HG02943 (cell line): ENCODE measurements around the gene BAHCC1.

Experiments
- ATAC-seq: cut with Tn5 transposase; IDR thresholded peaks from one replicate; pipeline ENCODE4 v1.9.1; 2021; ENCODE audit warnings: mild to moderate bottlenecking, low read depth, moderate library complexity; ENCODE audit not compliant: unreplicated experiment

Gene BAHCC1

GRCh38 chr17:81437191-81437651 is 42.0 kb downstream of the BAHCC1 start:
- no peak for ATAC-seq

DNA sequence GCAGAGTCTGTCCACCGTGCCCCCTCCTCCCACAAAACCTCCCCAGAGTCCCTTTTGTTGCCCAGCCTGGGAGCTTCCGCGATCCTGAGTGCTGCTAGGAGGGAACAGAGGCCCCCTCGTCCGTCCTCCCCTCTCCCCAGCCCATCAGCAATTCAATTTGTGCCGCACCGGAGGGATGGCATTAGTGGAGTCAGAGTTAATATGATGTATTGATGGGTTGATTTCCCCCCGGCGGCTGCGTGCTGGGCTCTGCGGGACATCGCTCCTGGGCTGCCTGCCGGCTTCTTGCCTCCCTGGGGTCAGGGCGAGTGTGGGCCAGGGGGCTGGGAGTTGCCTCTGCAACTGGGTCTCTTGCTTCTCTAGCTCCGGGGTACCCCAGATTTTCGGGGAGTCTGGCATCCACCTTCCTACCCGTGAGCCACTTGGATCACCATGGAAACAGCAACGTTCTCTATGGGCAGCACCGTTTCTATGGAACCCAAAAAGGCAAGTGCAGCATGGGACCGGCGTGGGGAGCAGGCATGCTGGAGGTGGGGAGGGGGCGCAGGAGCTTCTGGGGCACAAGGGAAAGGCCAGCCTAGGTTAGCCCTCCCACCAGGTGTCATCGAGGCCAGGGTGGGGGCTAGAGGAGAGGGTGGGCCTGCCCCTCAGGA is 42.9 kb downstream of the BAHCC1 start:
- ATAC-seq, result no peak

DNA sequence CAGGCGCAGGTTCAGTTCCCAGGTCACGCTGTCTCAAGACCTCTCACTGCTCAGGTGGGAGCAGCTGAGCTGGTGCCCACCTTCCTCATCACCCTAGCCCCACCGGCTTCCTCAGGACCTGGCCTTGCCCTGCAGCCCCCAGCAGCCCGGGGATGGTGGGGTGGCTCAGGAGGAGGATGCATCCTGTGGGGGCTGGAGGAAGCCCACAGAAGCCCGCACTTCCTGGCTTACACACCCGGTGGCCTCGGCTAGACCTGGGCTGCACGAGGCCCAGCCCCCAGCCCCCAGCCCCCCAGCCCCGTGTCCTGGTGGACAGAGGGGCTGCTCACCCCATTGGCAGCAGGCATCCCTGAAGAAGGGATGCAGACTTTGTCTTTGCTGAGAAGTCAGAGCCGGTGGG is 43.4 kb downstream of the BAHCC1 start:
- ATAC-seq, result no peak

- ATAC-seq, result no peak
These were observed 44.8 kb downstream of the BAHCC1 start for GRCh38 chr17:81440051-81440471.

- ATAC-seq, result no peak
These were observed 45.4 kb downstream of the BAHCC1 start for GRCh38 chr17:81440511-81441244.

DNA sequence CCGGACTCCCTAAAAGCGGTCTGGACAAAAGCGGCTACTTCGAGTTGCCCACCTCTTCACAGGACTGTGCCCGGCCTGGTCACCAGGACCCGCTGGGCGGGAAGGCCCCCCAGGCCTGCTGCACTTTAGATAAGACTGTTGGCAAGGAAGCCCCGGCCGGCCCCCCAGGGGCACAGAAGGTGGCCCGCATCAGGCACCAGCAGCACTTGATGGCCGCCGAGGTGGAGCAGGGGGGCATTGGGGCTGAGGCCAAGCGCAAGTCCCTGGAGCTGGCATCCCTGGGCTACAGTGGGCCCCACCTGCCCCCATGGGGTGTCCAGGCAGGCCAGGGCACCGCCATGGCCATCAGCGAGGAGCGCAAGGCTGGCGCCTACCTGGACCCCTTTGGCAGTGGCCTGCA is 47.5 kb downstream of the BAHCC1 start:
- no peak for ATAC-seq

- ATAC-seq, result no peak
These were observed 48.0 kb downstream of the BAHCC1 start for GRCh38 chr17:81443269-81443668.

- no peak for ATAC-seq
These were observed 49.5 kb downstream of the BAHCC1 start for GRCh38 chr17:81444610-81445339.

DNA sequence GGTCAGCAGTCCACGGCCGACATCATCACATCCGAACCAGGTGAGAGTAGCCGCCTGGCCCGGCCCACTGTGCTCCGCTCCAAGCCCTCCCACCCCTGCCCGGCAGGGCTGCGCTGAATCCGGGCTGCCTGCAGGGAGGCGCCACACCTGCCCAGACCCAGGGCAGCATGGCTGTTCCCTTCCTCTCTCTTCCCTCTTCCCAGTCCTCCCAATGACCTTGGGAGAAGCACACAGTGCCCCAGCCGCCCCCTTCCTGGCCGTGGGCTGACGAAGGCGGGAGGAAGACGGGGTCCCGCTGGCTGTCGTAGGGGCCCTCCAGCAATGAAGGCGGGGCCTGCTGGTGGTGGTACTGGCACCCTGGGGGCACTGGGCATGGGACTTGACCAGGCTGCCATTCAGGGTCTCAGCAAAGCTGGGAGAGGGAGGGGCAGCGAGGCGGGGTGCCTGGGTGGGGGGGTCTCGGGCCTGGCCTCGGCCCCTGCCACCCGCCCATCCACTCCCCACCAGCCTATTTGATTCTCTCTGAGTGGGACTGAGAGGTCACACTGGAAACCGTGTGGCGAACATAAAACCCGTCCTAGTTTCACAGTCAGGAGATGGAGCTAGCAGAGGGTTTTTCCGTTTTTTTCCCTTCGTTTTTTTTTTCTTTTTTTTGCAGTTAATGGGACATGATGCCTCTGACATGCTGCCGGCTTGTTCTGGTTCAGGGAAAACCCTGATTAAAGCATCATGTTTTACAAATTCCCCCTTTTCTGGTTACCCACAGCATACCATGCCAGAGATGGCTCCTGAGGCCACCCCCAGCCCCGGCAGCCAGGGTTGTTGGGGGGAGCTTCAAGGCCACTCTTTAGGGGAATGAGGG is 50.6 kb downstream of the BAHCC1 start:
- no peak for ATAC-seq

- no peak for ATAC-seq
These were observed 52.2 kb downstream of the BAHCC1 start for GRCh38 chr17:81447331-81447933.

DNA sequence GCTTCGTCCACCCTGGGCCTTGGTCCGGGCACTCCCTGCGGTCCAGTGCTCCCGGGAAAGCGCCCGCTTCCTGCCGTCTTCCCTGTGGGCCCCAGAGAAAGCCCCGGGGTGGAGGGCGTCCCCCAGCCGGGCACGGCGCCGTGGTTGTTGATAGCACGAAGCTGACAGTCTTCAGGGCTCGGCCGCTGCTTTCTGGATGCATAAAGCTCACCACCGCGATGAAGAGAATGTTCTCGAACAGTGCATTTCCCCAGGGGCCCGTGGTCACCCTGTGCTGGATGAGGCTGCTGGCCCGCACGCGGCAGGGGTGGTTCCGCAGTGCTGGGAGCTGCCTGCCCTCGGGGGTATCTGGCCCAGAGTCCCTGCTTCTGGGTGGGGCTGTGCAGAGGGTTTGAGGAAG is 53.2 kb downstream of the BAHCC1 start:
- ATAC-seq, result no peak

DNA sequence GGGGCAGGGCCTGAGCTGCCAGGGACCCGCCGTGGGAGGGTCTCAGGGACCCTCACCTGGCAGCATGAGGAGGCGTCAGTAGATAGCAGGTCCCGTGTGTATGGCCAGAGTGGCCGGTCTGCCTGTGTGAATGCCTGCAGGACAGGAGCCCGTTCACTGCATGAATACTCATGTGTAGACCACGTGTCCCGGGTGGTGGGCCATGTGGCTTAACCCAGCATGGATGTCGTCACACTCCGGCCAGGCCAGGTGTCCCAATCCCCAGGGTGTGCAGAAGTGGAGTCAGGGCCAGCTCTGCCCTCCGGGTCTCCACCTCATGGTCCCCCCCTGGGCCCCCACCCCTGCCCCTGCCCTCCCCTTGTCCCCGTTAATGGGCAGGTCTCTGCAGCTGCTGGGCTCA is 53.7 kb downstream of the BAHCC1 start:
- ATAC-seq, result no peak

DNA sequence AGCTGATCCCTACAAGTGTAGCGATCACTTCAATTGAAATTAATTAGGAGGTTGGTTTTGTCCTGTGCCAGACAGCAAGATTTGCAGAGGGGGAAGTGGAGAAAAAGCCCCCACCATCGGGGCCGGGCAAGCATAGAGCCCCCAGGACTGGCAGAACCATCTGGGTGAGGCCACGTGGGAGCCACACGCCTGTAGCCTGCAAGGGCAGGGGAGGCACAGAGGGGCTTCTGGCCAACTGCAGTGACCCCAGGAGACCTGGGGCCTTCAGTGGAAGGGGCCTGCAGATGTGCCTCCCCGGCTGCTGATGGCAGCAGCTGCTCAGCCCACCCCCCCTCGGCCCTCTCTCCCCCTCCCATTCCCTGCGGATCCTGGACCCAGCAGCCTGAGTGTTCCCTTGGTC is 54.1 kb downstream of the BAHCC1 start:
- ATAC-seq, result no peak

DNA sequence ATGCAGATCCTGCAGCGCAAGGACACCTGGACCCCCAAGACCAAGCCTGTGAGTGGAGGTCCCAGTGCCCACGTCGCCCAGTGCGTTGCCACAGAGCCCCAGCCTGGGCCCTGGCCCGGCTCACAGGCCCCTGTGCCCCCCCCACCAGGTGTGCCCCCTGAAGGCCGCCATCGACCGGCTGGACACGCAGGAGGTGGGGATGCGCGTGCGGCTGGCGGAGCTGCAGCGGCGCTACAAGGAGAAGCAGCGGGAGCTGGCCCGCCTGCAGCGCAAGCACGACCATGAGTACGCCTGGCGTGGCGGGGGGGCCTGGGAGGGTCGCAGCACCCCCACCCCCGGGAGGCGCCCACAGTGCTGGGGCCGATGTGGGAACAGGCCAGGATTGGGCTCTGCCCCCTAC is 56.6 kb downstream of the BAHCC1 start:
- ATAC-seq, result no peak

GRCh38 chr17:81452551-81452950 is 57.3 kb downstream of the BAHCC1 start:
- no peak for ATAC-seq

DNA sequence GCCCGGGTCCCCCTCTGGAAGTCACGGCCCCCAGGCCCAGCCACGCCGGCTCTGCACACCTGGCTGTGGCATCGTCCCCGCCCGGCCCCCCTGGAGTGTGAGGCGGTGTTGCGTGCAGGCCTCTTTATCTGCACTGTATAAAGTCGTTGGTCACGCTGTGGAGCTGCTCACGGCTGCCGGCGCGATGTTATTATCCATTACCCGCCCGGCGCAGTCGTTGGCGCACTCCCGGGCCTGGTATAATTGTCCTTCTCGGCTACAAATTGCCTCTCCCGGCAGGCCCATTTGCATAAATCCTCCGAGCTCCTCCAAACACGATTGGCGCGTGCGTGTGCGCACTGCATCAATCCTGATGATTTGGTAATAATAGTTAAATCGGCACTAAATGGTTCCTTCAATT is 57.8 kb downstream of the BAHCC1 start:
- no peak for ATAC-seq

DNA sequence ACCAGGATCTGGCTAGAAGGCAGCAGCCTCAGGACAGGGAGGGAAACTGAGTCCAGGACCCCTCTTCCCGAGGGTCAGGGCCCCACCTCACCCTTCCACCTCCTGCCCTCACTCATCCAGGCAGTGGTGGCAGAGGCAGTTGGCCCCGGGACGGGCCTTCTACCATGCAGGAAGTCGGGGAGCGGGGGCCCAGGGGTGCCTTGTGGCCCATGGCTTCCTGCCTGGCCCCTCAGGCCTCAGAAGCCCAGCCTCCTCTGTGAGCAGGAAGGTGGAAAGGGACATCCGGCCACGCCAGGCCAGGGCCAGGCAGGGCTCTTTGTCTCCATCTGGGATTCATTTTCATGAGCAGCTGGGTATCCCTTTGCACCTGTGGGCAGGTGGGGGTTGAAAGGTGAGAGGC is 58.5 kb downstream of the BAHCC1 start:
- no peak for ATAC-seq

DNA sequence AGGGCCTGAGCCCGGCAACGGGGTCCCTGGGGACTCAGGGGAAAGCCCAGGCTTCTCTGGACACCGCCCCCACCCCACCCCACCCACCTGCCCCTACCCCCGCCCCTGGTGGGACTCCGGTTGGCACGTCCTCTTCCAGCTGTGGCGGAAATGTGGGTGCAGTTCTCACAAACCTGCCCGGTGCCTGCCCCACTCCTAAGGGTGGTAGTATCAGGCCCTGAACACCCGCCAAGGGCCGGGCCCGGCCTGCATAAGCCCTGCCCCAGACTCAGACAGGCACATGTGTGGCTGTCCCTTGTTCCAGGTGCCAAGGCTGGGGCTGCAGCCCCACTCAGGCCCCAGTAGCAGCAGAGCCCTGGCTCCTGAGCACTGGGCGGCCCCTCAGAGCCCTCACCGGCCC is 59.2 kb downstream of the BAHCC1 start:
- ATAC-seq, result no peak

GRCh38 chr17:81455387-81455786 is 60.1 kb downstream of the BAHCC1 start:
- ATAC-seq, result no peak

DNA sequence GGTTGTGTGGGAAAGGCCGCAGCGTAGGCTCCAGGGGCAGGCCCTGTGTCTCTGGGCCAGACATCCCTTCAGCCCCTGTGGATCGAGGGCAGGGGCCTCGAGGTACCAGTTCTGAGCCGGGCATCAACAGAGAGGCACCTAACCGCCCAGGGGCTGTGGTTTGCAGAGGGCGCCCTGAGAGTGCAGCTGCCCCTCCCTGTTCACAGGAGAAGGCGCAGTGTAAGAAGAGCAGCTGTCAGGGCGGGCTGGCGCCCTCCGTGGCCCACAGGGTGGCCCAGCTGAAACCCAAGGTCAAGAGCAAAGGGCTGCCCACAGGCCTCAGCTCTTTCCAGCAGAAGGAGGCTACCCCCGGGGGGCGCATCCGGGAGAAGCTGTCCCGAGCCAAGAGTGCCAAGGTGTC is 60.8 kb downstream of the BAHCC1 start:
- ATAC-seq, result no peak
